H9 (cell line): ENCODE data around the gene MYADM. TPM values are rescaled to one million over a fixed set of nuclear protein-coding genes. Genes with fewer than 3 reads are reported as not detected.
A peak's percentile ranks its signal among the peaks of the same experiment; 100 is the strongest.

ENCODE experiments used
- DNase-seq: peaks from one replicate; pipeline ENCODE4 v3.0.0-alpha.2; 2017
- H2AFZ ChIP-seq: one replicate; pipeline ENCODE4 v1.6.1; 2013; ENCODE audit warnings: mild to moderate bottlenecking, low read length, control low read depth, moderate library complexity
- H2AK5ac ChIP-seq: 2 replicates; pipeline ENCODE4 v1.6.1; 2013; ENCODE audit warnings: low read length, control low read depth, mixed read lengths; ENCODE audit not compliant: insufficient read length
- H2BK120ac ChIP-seq: one replicate; pipeline ENCODE4 v1.6.1; 2013; ENCODE audit warnings: low read depth, mild to moderate bottlenecking, low read length, control low read depth, inconsistent platforms; ENCODE audit not compliant: poor library complexity, severe bottlenecking
- H2BK12ac ChIP-seq: 2 replicates; pipeline ENCODE4 v1.6.1; 2013; ENCODE audit warnings: low read length, control low read depth, mixed read lengths, low read depth; ENCODE audit not compliant: insufficient read length
- H2BK15ac ChIP-seq: 2 replicates; pipeline ENCODE4 v1.6.1; 2013; ENCODE audit warnings: low read depth, low read length, control low read depth
- H2BK20ac ChIP-seq: one replicate; pipeline ENCODE4 v1.6.1; 2013; ENCODE audit warnings: low read depth, mild to moderate bottlenecking, low read length, control low read depth, inconsistent platforms; ENCODE audit not compliant: poor library complexity, severe bottlenecking
- H2BK5ac ChIP-seq: 2 replicates; pipeline ENCODE4 v1.6.1; 2013; ENCODE audit warnings: low read length, control low read depth, mixed read lengths; ENCODE audit not compliant: insufficient read length
- H3K14ac ChIP-seq: 2 replicates; pipeline ENCODE4 v1.6.1; 2013; ENCODE audit warnings: low read length, control low read depth; ENCODE audit not compliant: insufficient read depth
- H3K18ac ChIP-seq: 2 replicates; pipeline ENCODE4 v1.6.1; 2013; ENCODE audit warnings: low read depth, mild to moderate bottlenecking, mixed read lengths, low read length, control low read depth; ENCODE audit not compliant: insufficient read length
- H3K23ac ChIP-seq: 2 replicates; pipeline ENCODE4 v1.6.1; 2013; ENCODE audit warnings: low read length, control low read depth, mixed read lengths, low read depth; ENCODE audit not compliant: insufficient read length
- H3K23me2 ChIP-seq: 2 replicates; pipeline ENCODE4 v1.6.1; 2013; ENCODE audit warnings: low read depth, mild to moderate bottlenecking, mixed read lengths, low read length, control low read depth; ENCODE audit not compliant: insufficient read length, poor library complexity, severe bottlenecking
- H3K27ac ChIP-seq: 2 replicates; pipeline ENCODE4 v1.5.1; 2013; ENCODE audit warnings: low read length, control low read depth, mixed read lengths, low read depth; ENCODE audit not compliant: insufficient read length
- H3K27me3 ChIP-seq: 2 replicates; pipeline ENCODE4 v1.6.1; 2013; ENCODE audit warnings: low read length, control low read depth, inconsistent platforms; ENCODE audit not compliant: insufficient read depth
- H3K4ac ChIP-seq: 2 replicates; pipeline ENCODE4 v1.6.1; 2013; ENCODE audit warnings: low read depth, mild to moderate bottlenecking, control low read depth, inconsistent platforms, low read length, moderate library complexity
- H3K4me1 ChIP-seq: 2 replicates; pipeline ENCODE4 v1.6.1; 2013; ENCODE audit warnings: low read length, control low read depth, inconsistent platforms; ENCODE audit not compliant: insufficient read depth
- H3K4me2 ChIP-seq: 2 replicates; pipeline ENCODE4 v1.6.1; 2013; ENCODE audit warnings: low read length, control low read depth, mixed read lengths; ENCODE audit not compliant: insufficient read length, insufficient read depth
- H3K56ac ChIP-seq: 2 replicates; pipeline ENCODE4 v1.6.1; 2013; ENCODE audit warnings: low read depth, mild to moderate bottlenecking, mixed read lengths, low read length, control low read depth; ENCODE audit not compliant: insufficient read length
- H3K79me1 ChIP-seq: 2 replicates; pipeline ENCODE4 v1.6.1; 2013; ENCODE audit warnings: low read depth, mild to moderate bottlenecking, moderate library complexity, low read length, control low read depth, inconsistent platforms; ENCODE audit not compliant: insufficient read depth, poor library complexity, severe bottlenecking
- H3K79me2 ChIP-seq: 2 replicates; pipeline ENCODE4 v1.6.1; 2013; ENCODE audit warnings: low read length, control low read depth, inconsistent platforms; ENCODE audit not compliant: insufficient read depth
- H3K9ac ChIP-seq: 2 replicates; pipeline ENCODE4 v1.6.1; 2013; ENCODE audit warnings: low read length, control low read depth, mixed read lengths; ENCODE audit not compliant: insufficient read length; ENCODE audit errors: extremely low read depth
- H3K9me3 ChIP-seq: one replicate; pipeline ENCODE4 v1.6.1; 2013; ENCODE audit warnings: low read depth, low read length, inconsistent platforms; ENCODE audit not compliant: control insufficient read depth
- H3T11ph ChIP-seq: one replicate; pipeline ENCODE4 v1.6.1; 2013; ENCODE audit warnings: mild to moderate bottlenecking, low read length, control low read depth, inconsistent platforms
- H4K20me1 ChIP-seq: one replicate; pipeline ENCODE4 v1.6.1; 2013; ENCODE audit not compliant: control insufficient read depth, insufficient read length, insufficient read depth
- H4K5ac ChIP-seq: 2 replicates; pipeline ENCODE4 v1.6.1; 2013; ENCODE audit warnings: low read depth, mild to moderate bottlenecking, mixed read lengths, low read length, control low read depth; ENCODE audit not compliant: insufficient read length
- H4K8ac ChIP-seq: replicated peaks from 2 replicates; pipeline ENCODE4 v1.6.1; 2013; ENCODE audit warnings: low read length, control low read depth, mixed read lengths, low read depth; ENCODE audit not compliant: insufficient read length
- H4K91ac ChIP-seq: 2 replicates; pipeline ENCODE4 v1.6.1; 2013; ENCODE audit warnings: low read depth, mild to moderate bottlenecking, moderate library complexity, mixed read lengths, low read length, control low read depth; ENCODE audit not compliant: insufficient read length
- H3K27ac Mint-ChIP-seq, 3 experiments: 2 replicates in 2 of 3; 3 replicates in 1 of 3; pipeline ENCODE4 v1.8.0; 2020 to 2021; ENCODE audit warnings: mixed read lengths in 3 of 3, mild to moderate bottlenecking in 1 of 3, moderate library complexity in 1 of 3
- H3K27me3 Mint-ChIP-seq: 2 replicates; pipeline ENCODE4 v1.8.0; 2021; ENCODE audit warnings: low read depth, mild to moderate bottlenecking, moderate library complexity, mixed read lengths
- H3K36me3 Mint-ChIP-seq, 3 experiments: 2 replicates in 2 of 3; 3 replicates in 1 of 3; pipeline ENCODE4 v1.8.0; 2020 to 2021; ENCODE audit warnings: low read depth in 3 of 3, mixed read lengths in 3 of 3; ENCODE audit not compliant: insufficient read depth in 1 of 3
- H3K4me1 Mint-ChIP-seq, 2 experiments: 2 replicates each; pipeline ENCODE4 v1.8.0; 2020; ENCODE audit warnings: mixed read lengths in 2 of 2
- H3K4me3 Mint-ChIP-seq, 2 experiments: 2 replicates in 1 of 2; 3 replicates in 1 of 2; pipeline ENCODE4 v1.8.0; 2020 to 2021; ENCODE audit warnings: mild to moderate bottlenecking in 2 of 2, mixed read lengths in 2 of 2, moderate library complexity in 1 of 2
- H3K9me3 Mint-ChIP-seq, 2 experiments: 2 replicates in 1 of 2; 3 replicates in 1 of 2; pipeline ENCODE4 v1.8.0; 2020; ENCODE audit warnings: mild to moderate bottlenecking in 2 of 2, mixed read lengths in 2 of 2, moderate library complexity in 1 of 2
- WGBS: extraction: QIAGEN DNeasy Blood & Tissue Kit; methylation state at CpG from one replicate; pipeline ENCODE4 v1.1.7; 2013; ENCODE audit warnings: missing lambda C conversion rate, low lambda C conversion rate, mixed read lengths; ENCODE audit not compliant: insufficient read length; ENCODE audit errors: extremely low coverage; 5-methylcytosine and 5-hydroxymethylcytosine counted together
- total RNA-seq: library from RNA; stranded (reverse); gene quantifications from 2 replicates; pipeline ENCODE4 v1.2.1, GENCODE V29; 2021
- TF ChIP-seq, protein P1 (sequence below): fragments of 200-600 bp; sonication (generic); conservative IDR thresholded peaks from 3 replicates; pipeline ENCODE4 v1.8.0; 2021; ENCODE audit warnings: antibody characterized with exemption, mild to moderate bottlenecking

Gene MYADM
- total RNA-seq, 1 experiment from 2014 or later = 116 TPM

DNA sequence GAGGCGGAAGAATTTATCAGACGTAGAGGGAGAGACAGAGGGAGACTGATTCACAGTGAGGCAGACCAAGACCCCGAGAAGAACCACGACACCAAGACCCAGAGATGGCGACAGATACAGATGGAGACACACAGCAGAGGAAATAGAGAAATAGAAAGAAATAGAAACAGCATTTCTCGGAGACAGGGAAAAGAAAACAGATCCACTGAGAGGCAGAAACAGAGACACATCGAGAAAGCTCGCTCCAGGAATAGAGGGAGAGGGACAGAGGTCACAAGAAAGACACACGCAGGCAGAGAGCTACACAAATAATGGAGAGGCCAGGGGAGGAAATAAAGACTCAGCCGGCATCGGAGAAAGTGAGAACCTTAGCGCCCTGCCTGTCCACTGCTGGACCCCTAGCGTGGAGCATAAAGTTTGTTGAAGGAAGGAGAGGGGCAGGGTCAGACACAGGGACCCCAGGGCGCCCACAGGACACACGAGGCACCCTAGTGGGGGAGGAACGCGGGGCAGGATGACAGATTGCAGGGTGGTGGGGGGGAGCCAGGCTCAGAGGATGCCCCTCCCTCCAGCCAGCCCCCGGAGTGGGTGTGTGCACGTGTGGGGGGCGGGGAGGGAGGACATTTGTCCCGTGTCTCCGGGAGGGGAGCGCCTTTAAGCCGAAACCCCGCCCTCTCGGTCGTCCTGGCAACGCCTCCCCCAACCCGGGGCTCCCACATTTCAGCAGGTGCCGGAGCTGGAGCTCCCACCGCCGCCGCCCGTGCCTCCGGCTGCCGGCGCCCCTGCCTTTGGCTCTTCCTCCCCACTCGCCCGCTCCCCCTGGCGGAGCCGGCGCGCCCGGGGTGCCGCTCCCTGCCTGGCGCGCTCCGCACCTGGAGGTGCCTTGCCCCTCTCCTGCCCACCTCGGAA, 14.1 kb downstream of the MYADM start, which contains the start of gene PRKCG:
Gene PRKCG (plus strand): TSS at position 716 of the 909 bp plus-strand sequence. CDS start 298 bp downstream, outside the sequence.
- peak within 1 kb of the TSS; percentile 16 for H2BK12ac ChIP-seq
- H3K23me2 ChIP-seq = peaks cover 37% of the 10 kb centered on the region
- no peak within 1 kb of the TSS for H2BK5ac ChIP-seq
- H3K27me3 Mint-ChIP-seq = peaks cover 23% of the 10 kb centered on the region
- H3K4ac ChIP-seq = no peak within 1 kb of the TSS
- no peaks in the 10 kb centered on the region for H3K79me1 ChIP-seq
- no peaks in the 10 kb centered on the region for H3K9me3 ChIP-seq
- H3K14ac ChIP-seq = peak within 1 kb of the TSS; percentile 63; the same call in 1 of the 2 replicates
- H3K23ac ChIP-seq = no peak within 1 kb of the TSS
- peak within 1 kb of the TSS; percentile 81 for H3K4me2 ChIP-seq
- no peaks in the 10 kb centered on the region for H3K9me3 Mint-ChIP-seq
- no peak within 1 kb of the TSS for H2AFZ ChIP-seq
- H4K5ac ChIP-seq = no peak within 1 kb of the TSS
- no peak within 1 kb of the TSS for H3K27ac Mint-ChIP-seq
- peak; percentile 77 for DNase-seq
- H3K9ac ChIP-seq = peak within 1 kb of the TSS; percentile 21
- H3K56ac ChIP-seq = no peak within 1 kb of the TSS
- no peaks in the 10 kb centered on the region for H4K20me1 ChIP-seq
- no peak within 1 kb of the TSS for H3K27ac ChIP-seq
- WGBS = no CpG with 5 or more reads among the region's 49 CpGs
- no peak within 1 kb of the TSS for H2BK20ac ChIP-seq
- peaks cover 0 to 2% (median 0%) of the 10 kb centered on the region in 3 experiments; a peak in 3 of 7 replicates for H3K36me3 Mint-ChIP-seq
- peak within 1 kb of the TSS; percentile 37 for H3K18ac ChIP-seq
- H3K79me2 ChIP-seq = no peaks in the 10 kb centered on the region
- H2AK5ac ChIP-seq = no peak within 1 kb of the TSS
- peak within 1 kb of the TSS; percentile 51 for H2BK120ac ChIP-seq
- H3K4me3 Mint-ChIP-seq = no peak within 1 kb of the TSS; a peak in 1 of 5 replicates
- no peaks in the 10 kb centered on the region; the same call in 1 of the 2 replicates for H3K4me1 ChIP-seq
- H4K8ac ChIP-seq = no peak within 1 kb of the TSS
- H3T11ph ChIP-seq = no peak within 1 kb of the TSS
- H3K27me3 ChIP-seq = no peaks in the 10 kb centered on the region
- H3K4me1 Mint-ChIP-seq = peaks cover 24 to 29% of the 10 kb centered on the region in 2 experiments
- TF ChIP-seq, protein P1, sequence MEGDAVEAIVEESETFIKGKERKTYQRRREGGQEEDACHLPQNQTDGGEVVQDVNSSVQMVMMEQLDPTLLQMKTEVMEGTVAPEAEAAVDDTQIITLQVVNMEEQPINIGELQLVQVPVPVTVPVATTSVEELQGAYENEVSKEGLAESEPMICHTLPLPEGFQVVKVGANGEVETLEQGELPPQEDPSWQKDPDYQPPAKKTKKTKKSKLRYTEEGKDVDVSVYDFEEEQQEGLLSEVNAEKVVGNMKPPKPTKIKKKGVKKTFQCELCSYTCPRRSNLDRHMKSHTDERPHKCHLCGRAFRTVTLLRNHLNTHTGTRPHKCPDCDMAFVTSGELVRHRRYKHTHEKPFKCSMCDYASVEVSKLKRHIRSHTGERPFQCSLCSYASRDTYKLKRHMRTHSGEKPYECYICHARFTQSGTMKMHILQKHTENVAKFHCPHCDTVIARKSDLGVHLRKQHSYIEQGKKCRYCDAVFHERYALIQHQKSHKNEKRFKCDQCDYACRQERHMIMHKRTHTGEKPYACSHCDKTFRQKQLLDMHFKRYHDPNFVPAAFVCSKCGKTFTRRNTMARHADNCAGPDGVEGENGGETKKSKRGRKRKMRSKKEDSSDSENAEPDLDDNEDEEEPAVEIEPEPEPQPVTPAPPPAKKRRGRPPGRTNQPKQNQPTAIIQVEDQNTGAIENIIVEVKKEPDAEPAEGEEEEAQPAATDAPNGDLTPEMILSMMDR = peak; percentile 52
- no peak within 1 kb of the TSS for H4K91ac ChIP-seq
- H2BK15ac ChIP-seq = no peak within 1 kb of the TSS
